HG03571 (cell line): ENCODE measurements around the gene NMUR1.

Experiments
- ATAC-seq: cut with Tn5 transposase; IDR thresholded peaks from one replicate; pipeline ENCODE4 v1.9.1; 2021; ENCODE audit not compliant: unreplicated experiment

Gene NMUR1

GRCh38 chr2:231554327-231554726 lies 24.1 kb upstream of the NMUR1 start:
- no peak for ATAC-seq

- no peak for ATAC-seq
Measured at GRCh38 chr2:231552752-231553151, 22.5 kb upstream of the NMUR1 start.

- no peak for ATAC-seq
Measured at GRCh38 chr2:231549446-231550239, 19.4 kb upstream of the NMUR1 start.

GRCh38 chr2:231548752-231549151 lies 18.5 kb upstream of the NMUR1 start:
- no peak for ATAC-seq

GRCh38 chr2:231547315-231548110 lies 17.3 kb upstream of the NMUR1 start:
- no peak for ATAC-seq

GRCh38 chr2:231546014-231546715 lies 15.9 kb upstream of the NMUR1 start:
- ATAC-seq: no peak

- peak; percentile 99 for ATAC-seq
Measured at GRCh38 chr2:231545105-231545902, 15.1 kb upstream of the NMUR1 start.

GRCh38 chr2:231542136-231542535 lies 11.9 kb upstream of the NMUR1 start:
- no peak for ATAC-seq

- no peak for ATAC-seq
Measured at GRCh38 chr2:231541645-231542044, 11.4 kb upstream of the NMUR1 start.

GRCh38 chr2:231539991-231540390 lies 9.7 kb upstream of the NMUR1 start:
- ATAC-seq: no peak

GRCh38 chr2:231535961-231536360 lies 5.7 kb upstream of the NMUR1 start:
- no peak for ATAC-seq

- no peak for ATAC-seq
Measured at GRCh38 chr2:231533777-231534125, 3.5 kb upstream of the NMUR1 start.

- no peak for ATAC-seq
Measured at GRCh38 chr2:231533086-231533776, 3.0 kb upstream of the NMUR1 start.

- no peak for ATAC-seq
Measured at GRCh38 chr2:231532756-231533035, 2.5 kb upstream of the NMUR1 start.

- no peak for ATAC-seq
Measured at GRCh38 chr2:231531883-231532755, 1.9 kb upstream of the NMUR1 start.

GRCh38 chr2:231531466-231531865 lies 1.2 kb upstream of the NMUR1 start:
- no peak for ATAC-seq

GRCh38 chr2:231528636-231529030 lies 1.6 kb downstream of the NMUR1 start:
- no peak for ATAC-seq

GRCh38 chr2:231527955-231528635 lies 2.1 kb downstream of the NMUR1 start:
- no peak for ATAC-seq

- ATAC-seq: no peak
Measured at GRCh38 chr2:231527091-231527395, 3.2 kb downstream of the NMUR1 start.
